Measurements from ENCODE around the gene TRPM4. TPM values are rescaled to one million over a fixed set of nuclear protein-coding genes. Genes with fewer than 3 reads are reported as not detected.
"Not testable (repeated sequence)": the region's sequence is repeated elsewhere in the genome, so short reads cannot be mapped to it uniquely, and the experiment has no call there.

Gene TRPM4
- total RNA-seq, 2 donors from 2014 or later = not detected

DNA sequence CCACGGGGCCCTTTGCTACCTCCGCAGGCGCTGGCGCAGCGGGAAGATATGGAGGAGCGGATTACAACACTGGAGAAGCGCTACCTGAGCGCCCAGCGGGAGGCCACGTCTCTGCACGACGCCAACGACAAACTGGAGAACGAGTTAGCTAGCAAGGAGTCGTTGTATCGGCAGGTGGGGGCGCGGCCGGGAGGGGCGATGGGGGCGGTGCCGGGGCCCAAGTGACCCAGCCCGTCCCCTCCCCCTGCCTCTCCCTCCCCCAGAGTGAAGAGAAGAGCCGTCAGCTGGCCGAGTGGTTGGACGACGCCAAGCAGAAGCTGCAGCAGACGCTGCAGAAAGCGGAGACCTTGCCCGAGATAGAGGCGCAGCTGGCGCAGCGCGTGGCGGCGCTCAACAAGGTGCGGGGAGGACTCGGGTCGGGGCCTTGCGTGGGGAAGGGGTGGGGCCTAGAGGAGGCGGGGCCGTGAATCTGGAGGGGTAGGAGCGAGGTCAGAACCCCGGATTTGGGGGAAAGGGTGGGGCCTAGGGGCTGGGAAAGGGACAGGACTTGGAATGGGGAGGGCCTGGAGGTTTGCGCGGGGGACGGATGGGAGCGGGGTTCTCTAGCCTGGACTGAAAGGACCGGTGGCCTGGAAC lies 24.5 kb upstream of the TRPM4 start:
- H3K9me3 Mint-ChIP-seq = no peaks in the 10 kb centered on the region
- no peak overlapping the region for H3K27ac Mint-ChIP-seq
- peaks cover 21% of the 10 kb centered on the region in 2 donors for H3K4me1 Mint-ChIP-seq (ENCODE audit: low read depth in 2 of 2)
- peak overlapping the region; percentile 74 for H3K4me3 Mint-ChIP-seq
- H3K36me3 Mint-ChIP-seq = no peaks in the 10 kb centered on the region
- H3K27me3 Mint-ChIP-seq = peaks cover 0 to 6% of the 10 kb centered on the region in 2 donors
- DNase-seq (ENCODE audit: low spot score) = no peak
- ATAC-seq = peak; percentile 43 to 49

DNA sequence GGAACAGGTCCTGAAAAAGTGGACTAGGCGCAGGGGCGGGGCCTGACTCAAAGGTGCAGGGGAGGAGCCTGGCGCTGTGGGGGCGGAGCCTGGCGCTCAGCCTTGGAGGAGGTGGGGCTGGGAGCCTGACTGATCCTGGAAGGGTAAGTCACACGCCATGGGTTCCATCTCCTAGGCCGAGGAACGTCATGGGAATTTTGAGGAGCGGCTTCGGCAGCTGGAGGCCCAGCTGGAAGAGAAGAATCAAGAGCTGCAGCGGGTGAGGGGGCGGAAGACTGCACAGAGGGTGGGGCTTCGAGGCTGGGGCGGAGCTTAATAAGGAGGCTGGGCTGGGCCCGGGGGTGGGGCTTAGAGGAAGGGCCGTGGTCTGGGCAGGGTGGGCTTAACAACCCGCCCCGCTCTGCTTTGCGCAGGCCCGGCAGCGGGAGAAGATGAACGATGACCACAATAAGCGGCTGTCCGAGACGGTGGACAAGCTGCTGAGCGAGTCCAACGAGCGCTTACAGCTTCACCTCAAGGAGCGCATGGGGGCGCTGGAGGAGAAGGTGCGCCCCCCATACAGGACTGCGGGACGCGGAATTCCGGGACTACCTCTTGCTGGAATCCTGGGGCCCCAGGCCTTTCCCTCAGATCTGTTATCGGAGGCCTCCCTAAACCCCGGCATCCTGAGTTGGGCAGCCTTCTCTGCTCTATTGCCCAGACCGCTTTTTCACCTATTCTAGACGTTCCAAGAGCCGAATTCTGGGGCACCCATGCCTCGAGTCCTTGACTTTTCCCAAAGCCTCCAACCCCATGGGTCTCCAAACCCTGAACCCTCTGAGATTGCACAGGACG lies 23.8 kb upstream of the TRPM4 start:
- DNase-seq (ENCODE audit: low spot score) = no peak
- Mint-ChIP-seq H3K27me3 (peaks cover 0 to 6% of the 10 kb centered on the region in 2 donors), H3K9me3 (no peaks in the 10 kb centered on the region), H3K4me3 (peak overlapping the region; percentile 74), H3K4me1 (ENCODE audit: low read depth in 2 of 2) (peaks cover 13 to 14% of the 10 kb centered on the region in 2 donors), H3K36me3 (no peaks in the 10 kb centered on the region), H3K27ac (no peak overlapping the region)
- ATAC-seq = peak; percentile 75 to 83

DNA sequence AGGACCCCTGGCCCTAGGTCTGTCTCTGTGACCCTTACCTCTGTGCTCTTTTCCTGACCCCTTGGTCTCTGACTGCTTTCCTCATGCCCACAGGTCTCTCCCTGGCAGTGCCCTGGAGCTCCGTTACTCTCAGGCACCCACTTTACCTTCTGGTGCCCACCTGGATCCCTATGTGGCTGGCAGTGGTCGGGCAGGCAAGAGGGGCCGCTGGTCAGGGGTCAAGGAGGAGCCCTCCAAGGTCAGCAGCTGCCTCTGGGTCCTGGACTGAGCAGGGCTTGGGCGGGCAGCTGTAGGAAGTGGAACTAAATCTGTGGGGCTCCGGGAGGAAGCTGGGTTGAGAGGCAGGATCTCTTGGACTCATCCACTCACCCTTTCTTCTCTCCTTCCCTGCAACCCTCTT lies 21.9 kb upstream of the TRPM4 start:
- Mint-ChIP-seq H3K27ac (no peak overlapping the region), H3K27me3 (peaks cover 0 to 6% of the 10 kb centered on the region in 2 donors), H3K4me3 (no peak overlapping the region), H3K36me3 (no peaks in the 10 kb centered on the region), H3K4me1 (ENCODE audit: low read depth in 2 of 2) (peaks cover 6 to 11% of the 10 kb centered on the region in 2 donors), H3K9me3 (no peaks in the 10 kb centered on the region)
- ATAC-seq (no peak), DNase-seq (ENCODE audit: low spot score) (no peak)

DNA sequence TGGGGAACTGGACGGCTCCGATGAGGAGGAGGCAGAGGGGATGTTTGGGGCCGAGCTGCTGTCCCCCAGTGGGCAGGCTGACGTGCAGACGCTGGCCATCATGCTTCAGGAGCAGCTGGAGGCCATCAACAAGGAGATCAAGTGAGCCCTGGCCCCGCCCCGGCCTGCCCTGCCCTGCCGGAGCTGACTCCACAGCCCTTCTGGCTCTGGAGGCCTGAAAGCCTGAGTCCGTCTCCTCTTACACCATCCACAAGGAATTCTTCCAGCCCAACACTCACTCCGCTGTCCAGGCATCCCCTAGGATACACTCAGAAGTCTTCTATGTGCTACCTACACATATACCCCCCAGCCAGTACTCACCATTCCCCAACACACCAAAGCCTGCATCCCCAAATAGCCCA lies 20.8 kb upstream of the TRPM4 start:
- no peak overlapping the region for H3K27ac Mint-ChIP-seq
- no peak for DNase-seq (ENCODE audit: low spot score)
- no peak for ATAC-seq
- H3K36me3 Mint-ChIP-seq = no peaks in the 10 kb centered on the region
- peaks cover 0 to 6% of the 10 kb centered on the region in 2 donors for H3K27me3 Mint-ChIP-seq
- H3K4me1 Mint-ChIP-seq (ENCODE audit: low read depth in 2 of 2) = peaks cover 6 to 11% of the 10 kb centered on the region in 2 donors
- H3K4me3 Mint-ChIP-seq = no peak overlapping the region
- no peaks in the 10 kb centered on the region for H3K9me3 Mint-ChIP-seq

DNA sequence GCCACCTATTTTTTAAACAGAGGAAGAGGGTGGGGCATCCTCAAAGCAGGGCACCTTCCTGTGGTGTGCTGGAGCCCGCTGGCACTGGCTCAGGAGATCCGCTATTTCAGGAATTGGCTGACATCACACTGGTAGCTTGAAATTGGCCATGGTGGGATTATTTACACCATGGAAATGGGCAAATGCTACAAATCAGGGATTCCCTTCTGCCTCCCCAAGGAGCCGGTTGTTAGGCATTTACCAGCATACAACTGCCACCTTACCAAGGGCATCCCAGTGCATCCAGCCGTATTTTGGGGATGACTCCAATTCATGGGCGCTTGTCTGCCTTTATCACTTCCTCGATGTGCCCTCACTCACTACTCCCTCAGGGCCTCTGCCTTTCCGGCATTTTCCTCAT lies 16.6 kb upstream of the TRPM4 start:
- Mint-ChIP-seq H3K9me3 (no peaks in the 10 kb centered on the region), H3K27me3 (peaks cover 16 to 20% of the 10 kb centered on the region in 2 donors), H3K36me3 (no peaks in the 10 kb centered on the region), H3K4me1 (ENCODE audit: low read depth in 2 of 2) (peaks cover 19% of the 10 kb centered on the region in 2 donors), H3K4me3 (no peak overlapping the region), H3K27ac (no peak overlapping the region)
- DNase-seq (ENCODE audit: low spot score) (no peak), ATAC-seq (no peak)

DNA sequence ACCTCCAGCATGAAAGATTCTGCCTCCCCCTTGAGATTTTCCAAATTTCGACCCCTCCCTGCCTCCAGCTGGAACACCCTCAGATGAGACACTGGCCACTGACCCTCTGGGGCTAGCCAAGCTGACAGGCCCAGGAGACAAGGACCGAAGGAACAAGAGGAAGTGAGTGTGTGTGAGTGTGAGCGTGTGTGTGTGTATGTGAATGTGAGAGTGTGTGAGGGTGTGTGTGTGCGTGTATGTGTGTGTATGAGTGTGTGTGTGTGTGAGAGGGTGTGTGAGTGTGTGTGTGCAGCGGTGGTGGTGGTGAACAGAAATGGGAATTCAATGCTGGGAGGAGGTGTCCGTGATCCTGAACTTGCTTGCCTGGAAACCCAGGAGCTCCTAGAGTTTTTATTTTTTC lies 16.2 kb upstream of the TRPM4 start:
- peaks cover 19% of the 10 kb centered on the region in 2 donors for H3K4me1 Mint-ChIP-seq (ENCODE audit: low read depth in 2 of 2)
- ATAC-seq (no peak), DNase-seq (ENCODE audit: low spot score) (no peak)
- no peaks in the 10 kb centered on the region for H3K9me3 Mint-ChIP-seq
- no peak overlapping the region for H3K27ac Mint-ChIP-seq
- H3K4me3 Mint-ChIP-seq = peak overlapping the region; percentile 2
- peaks cover 16 to 21% of the 10 kb centered on the region in 2 donors for H3K27me3 Mint-ChIP-seq
- no peaks in the 10 kb centered on the region for H3K36me3 Mint-ChIP-seq

DNA sequence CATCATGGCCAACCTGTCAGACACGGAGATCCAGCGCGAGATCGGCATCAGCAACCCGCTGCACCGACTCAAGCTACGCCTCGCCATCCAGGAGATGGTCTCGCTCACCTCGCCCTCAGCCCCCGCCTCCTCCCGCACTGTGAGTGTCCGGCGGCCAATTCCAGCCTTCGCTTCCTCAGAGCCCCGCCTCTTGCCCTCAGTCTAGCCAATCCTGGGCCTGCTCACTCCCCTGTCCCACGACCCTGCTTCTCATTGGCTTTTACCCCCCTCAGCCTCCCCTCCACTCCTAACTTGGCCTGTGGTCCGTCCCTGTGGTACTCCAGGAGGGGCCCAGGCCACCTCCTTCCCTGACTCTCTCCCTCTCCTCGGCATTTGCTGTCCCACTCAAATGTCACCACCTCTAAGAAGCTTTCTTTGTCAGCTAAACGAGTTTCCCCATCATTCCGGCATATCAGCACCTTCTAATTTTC lies 14.7 kb upstream of the TRPM4 start:
- peak; percentile 96 to 98 for ATAC-seq
- peaks cover 19% of the 10 kb centered on the region in 2 donors for H3K4me1 Mint-ChIP-seq (ENCODE audit: low read depth in 2 of 2)
- peak overlapping the region in 1 of 2 donors; percentile 57 for H3K27ac Mint-ChIP-seq
- H3K27me3 Mint-ChIP-seq = peaks cover 20 to 33% of the 10 kb centered on the region in 2 donors
- H3K9me3 Mint-ChIP-seq = no peaks in the 10 kb centered on the region
- H3K4me3 Mint-ChIP-seq = peak overlapping the region; percentile 78
- peak; percentile 85 for DNase-seq (ENCODE audit: low spot score)
- no peaks in the 10 kb centered on the region for H3K36me3 Mint-ChIP-seq

DNA sequence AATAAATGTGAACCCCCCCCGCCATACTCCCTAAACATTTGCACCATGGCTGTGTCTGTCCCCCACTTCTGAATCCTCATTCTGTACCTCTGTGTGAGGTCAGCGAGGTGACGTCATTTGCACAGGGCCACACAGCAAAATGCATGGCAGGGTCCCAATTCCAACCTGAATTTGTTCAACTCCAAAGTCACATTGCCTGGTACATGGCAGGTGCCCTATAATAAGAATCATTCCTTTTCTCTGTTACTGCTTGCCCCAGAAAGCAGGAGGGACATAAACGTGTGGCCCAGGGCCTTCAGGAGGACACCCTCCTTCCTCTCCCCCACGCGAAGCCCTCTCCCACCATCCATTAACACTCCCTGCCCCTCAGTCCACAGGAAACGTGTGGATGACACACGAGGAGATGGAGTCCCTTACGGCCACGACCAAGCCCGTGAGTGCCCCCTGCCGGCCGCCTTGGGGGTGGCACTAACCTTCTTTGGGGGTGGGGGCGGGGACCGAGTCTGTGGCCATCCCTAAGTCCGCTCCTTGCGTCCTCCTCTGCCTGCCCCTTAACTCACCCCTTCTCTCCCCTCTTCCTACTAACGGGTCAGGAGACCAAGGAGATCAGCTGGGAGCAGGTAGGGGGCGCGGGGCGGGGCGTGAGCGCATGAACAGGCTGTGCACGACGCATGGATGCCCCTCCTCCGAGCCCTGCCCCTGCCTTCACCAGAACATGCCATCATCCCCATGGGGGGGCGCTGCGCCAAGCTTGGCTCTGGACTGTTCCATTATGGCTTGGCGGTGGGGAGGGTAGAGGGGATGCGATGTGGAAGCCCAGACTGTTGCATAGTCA lies 11.8 kb upstream of the TRPM4 start:
- peak overlapping the region in 1 of 2 donors; percentile 88 for H3K27ac Mint-ChIP-seq
- peaks cover 30 to 32% of the 10 kb centered on the region in 2 donors for H3K4me1 Mint-ChIP-seq (ENCODE audit: low read depth in 2 of 2)
- H3K27me3 Mint-ChIP-seq = peaks cover 28 to 33% of the 10 kb centered on the region in 2 donors
- no peaks in the 10 kb centered on the region for H3K36me3 Mint-ChIP-seq
- peak overlapping the region; percentile 23 for H3K4me3 Mint-ChIP-seq
- no peaks in the 10 kb centered on the region for H3K9me3 Mint-ChIP-seq
- DNase-seq (ENCODE audit: low spot score) (peak; percentile 79), ATAC-seq (peak; percentile 67)

DNA sequence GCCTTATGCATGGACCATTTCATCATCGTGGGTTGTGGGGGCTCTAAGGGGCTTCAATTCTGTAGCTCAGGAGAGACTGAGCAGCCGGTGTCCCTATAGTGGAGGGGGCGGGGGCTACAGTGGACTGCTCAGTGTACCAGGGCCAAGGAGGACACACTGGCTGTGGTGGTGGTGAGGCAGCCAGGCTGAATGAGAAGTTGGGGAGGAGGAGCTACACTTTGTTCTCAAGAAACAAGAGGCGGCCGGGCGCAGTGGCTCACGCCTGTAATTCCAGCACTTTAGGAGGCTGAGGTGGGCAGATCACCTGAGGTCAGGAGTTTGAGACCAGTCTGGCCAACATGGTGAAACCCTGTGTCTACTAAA lies 11.2 kb upstream of the TRPM4 start:
- Mint-ChIP-seq H3K27me3 (peaks cover 28 to 35% of the 10 kb centered on the region in 2 donors), H3K4me1 (ENCODE audit: low read depth in 2 of 2) (peaks cover 32% of the 10 kb centered on the region in 2 donors)
- ATAC-seq; H3K36me3 Mint-ChIP-seq; DNase-seq (ENCODE audit: low spot score); H3K9me3 Mint-ChIP-seq; H3K27ac Mint-ChIP-seq; H3K4me3 Mint-ChIP-seq: not testable (repeated sequence)

DNA sequence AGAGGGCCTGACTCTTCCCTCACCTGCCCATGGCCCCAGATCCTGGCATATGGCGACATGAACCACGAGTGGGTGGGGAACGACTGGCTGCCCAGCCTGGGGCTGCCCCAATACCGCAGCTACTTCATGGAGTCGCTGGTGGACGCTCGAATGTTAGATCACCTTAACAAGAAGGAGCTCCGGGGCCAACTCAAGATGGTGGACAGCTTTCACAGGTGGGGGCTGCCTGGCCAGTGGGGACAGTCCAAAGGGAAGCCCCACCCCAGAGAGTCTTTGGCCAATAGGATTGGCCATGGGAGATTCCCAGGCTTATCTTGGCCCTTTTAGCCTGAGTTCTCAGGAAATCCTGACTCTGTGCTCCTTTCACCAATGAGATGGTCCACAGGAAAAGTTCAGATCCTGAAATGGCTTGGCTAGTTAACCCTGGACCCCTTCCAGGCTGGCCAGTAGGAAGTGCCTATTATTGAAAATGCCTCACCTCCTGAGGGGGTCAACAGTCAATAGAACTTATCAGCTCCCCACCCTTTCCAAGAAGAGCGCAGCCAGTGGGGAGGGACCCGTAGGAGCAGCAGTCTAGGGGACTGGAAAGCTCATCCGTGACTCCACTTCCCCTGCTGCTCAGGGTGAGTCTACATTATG lies 9.4 kb upstream of the TRPM4 start:
- H3K36me3 Mint-ChIP-seq = no peaks in the 10 kb centered on the region
- peaks cover 20 to 27% of the 10 kb centered on the region in 2 donors for H3K4me1 Mint-ChIP-seq (ENCODE audit: low read depth in 2 of 2)
- DNase-seq (ENCODE audit: low spot score) (no peak), ATAC-seq (no peak)
- no peaks in the 10 kb centered on the region for H3K9me3 Mint-ChIP-seq
- H3K27me3 Mint-ChIP-seq = peaks cover 23 to 27% of the 10 kb centered on the region in 2 donors
- H3K4me3 Mint-ChIP-seq = peak overlapping the region; percentile 40
- no peak overlapping the region for H3K27ac Mint-ChIP-seq

DNA sequence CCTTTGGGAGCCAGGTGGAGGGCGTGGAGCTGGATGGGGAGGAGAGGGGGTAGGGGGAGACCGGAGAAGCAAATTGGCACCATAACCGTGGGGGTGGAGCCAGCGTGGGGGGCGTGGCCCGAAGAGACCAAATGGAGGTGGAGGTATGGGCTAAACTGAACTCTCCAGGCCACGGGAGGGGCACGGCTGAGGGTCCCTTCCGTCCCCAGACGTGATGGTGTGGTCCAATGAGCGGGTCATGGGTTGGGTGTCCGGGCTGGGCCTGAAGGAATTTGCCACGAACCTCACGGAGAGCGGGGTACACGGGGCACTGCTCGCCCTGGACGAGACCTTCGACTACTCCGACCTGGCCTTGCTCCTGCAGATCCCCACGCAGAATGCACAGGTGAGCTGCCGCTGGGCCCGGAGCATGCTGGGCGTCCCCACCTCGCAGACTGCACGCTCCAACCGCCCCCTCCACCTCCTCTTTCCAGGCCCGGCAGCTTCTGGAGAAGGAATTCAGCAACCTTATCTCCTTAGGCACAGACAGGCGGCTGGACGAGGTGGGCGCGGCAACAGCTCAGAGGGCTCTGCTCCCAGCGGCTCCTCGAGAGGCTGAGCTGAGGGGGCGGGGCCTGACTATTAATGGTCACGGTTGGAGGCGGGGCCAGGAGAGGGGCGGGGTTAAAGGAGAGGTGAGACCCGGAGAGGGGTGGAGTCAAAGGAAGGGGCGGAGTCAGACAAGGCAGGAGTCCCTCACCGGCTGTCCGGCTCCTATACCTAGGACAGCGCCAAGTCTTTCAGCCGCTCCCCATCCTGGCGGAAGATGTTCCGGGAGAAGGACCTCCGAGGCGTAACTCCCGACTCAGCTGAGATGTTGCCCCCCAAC lies 8.6 kb upstream of the TRPM4 start:
- ATAC-seq (peak; percentile 67 to 82), DNase-seq (ENCODE audit: low spot score) (peak; percentile 85)
- Mint-ChIP-seq H3K36me3 (no peaks in the 10 kb centered on the region), H3K9me3 (no peaks in the 10 kb centered on the region), H3K27ac (no peak overlapping the region), H3K4me1 (ENCODE audit: low read depth in 2 of 2) (peaks cover 25 to 28% of the 10 kb centered on the region in 2 donors), H3K27me3 (peaks cover 23 to 36% of the 10 kb centered on the region in 2 donors), H3K4me3 (peak overlapping the region; percentile 91)

DNA sequence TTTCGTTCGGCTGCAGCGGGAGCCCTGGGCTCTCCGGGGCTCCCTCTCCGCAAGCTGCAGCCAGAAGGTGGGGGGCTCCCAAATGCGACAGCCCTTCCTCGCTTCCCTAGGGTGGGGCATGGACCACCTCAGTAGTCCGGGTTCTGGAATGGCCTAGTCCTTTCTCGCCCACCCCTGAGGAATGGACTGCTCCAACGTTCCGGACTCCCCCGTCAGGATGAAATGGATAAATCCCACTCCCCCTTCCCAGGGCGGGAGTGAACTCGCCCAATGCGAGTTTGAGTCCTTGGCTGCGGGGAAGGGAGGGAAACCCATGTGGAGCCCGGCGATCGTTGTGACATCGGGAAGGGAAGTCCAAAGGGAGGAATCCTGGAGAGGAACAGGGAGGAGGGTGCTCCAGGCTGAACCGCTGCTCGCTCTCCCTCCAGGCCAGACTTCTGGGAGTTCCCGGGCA lies 7.9 kb upstream of the TRPM4 start:
- ATAC-seq (no peak), DNase-seq (ENCODE audit: low spot score) (no peak)
- H3K4me1 Mint-ChIP-seq (ENCODE audit: low read depth in 2 of 2) = peaks cover 29 to 31% of the 10 kb centered on the region in 2 donors
- peak overlapping the region; percentile 91 for H3K4me3 Mint-ChIP-seq
- H3K27ac Mint-ChIP-seq = no peak overlapping the region
- peaks cover 23 to 42% of the 10 kb centered on the region in 2 donors for H3K27me3 Mint-ChIP-seq
- H3K9me3 Mint-ChIP-seq = peaks cover 3% of the 10 kb centered on the region
- no peaks in the 10 kb centered on the region for H3K36me3 Mint-ChIP-seq

Data from natural killer cell treated with Interleukin-12 subunit alpha and Interleukin-12 subunit beta and Interleukin-15 and Interleukin-18, amount 100 ng/mL, for 72 hours (primary cell).